Fibroblast of gingiva (primary cell): ENCODE data around the gene PROSER1.
"Not testable (repeated sequence)": the region's sequence is repeated elsewhere in the genome, so short reads cannot be mapped to it uniquely, and the experiment has no call there.

ENCODE experiments used
- DNase-seq: peaks from one replicate; pipeline ENCODE4 v3.0.0-alpha.2; 2011; ENCODE audit warnings: low read depth

Gene PROSER1

DNA sequence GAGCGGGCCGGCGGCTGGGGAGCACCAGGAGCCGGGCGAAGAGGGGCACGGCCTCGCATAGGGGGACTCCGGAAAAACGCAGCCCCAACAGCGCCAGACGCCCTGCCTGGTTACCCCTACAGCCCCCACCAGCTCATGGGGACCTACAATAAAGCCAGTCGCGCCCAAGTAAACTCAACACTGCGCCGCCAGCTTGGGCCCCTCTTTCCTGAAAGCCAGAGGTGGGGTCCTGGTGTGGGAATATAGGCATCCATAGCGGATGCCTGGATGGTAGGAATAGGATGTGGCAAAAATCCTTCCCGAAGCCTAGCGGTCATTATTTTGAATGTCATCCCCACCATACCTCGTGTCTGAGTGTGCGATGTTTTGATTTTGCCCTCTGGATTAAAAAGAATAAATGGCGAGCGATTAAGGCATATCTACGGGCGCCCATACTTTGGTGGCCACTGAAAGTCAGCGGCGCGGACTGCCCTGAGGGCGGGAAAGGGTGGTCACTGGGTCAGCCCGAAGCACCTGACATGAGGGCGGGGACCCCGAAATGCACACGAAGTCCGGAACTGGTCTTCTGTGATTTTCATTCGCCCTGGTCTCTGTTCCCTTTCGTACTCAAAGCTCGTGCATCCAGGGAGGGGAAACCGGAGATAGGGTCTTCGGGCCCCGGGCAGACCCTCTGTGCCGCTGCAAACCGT, at the start of gene PROSER1, which contains the start of gene NHLRC3:
Gene PROSER1 (minus strand): TSS at position 210 of the 689 bp plus-strand sequence. CDS start 847 bp downstream, outside the sequence.
Gene NHLRC3 (plus strand): TSS at position 577 of the 689 bp plus-strand sequence. CDS start 184 bp downstream, outside the sequence.
- DNase-seq, result peak; percentile 97

- DNase-seq, result not testable (repeated sequence)
Observed at GRCh38 chr13:39086251-39086945, 48.5 kb upstream of the PROSER1 start.

DNA sequence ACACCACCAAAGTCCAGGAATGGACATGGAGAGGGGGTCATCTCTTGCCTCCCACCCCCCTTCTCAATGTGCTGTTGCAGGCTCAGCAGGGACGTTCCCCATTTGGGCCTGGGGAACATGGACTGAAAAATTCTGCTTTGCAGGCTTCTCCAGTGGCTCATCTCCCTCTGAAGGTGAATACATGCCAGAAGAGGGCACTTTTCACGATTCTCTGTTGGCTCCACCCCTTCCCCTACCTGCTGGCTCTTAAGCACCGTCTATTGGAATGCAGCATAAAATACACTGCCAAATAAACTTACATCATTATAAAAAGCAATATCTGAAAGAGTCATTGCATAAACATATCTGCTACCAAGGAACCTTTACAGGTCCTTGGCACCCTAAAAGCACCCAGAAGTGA, 36.1 kb upstream of the PROSER1 start:
- DNase-seq, result no peak

GRCh38 chr13:39072842-39073241, 35.0 kb upstream of the PROSER1 start:
- no peak for DNase-seq

DNA sequence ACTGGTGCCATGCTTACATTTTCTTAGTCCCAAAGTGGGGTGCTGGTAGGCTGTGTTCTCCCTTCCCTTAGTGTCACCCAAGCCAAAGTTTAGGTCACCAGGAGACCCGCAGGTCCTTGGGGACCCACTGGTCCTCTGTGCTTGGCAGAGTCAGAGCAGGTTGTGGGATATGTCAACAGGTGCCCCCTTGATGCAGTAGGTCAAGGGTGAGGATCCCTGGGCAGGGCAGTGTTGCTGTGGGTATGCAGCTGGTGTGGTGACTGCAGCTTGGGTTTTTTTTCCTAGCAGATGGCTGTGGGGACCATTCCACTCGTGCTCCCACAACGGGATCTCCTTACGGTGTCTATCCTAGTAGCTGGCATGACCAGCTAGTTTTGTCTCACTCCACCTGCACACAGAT, 24.1 kb upstream of the PROSER1 start:
- DNase-seq, result no peak

DNA sequence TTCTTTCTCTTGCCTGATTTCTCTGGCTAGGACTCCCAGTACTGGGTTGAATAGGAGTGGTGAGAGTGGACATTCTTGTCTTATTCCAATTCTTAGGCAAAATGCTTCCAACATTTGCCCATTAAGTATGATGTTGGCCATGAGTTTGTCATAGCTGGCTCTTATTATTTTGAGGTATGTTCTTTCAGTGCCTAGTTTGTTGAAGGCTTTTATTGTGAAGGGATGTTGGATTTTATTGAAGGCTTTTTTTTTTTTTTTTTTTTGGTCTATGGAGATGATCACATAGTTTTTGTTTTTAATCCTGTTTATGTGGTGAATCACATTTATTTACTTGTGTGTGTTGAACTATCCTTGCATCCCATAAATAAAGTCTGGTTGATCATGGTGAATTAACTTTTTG, 20.2 kb upstream of the PROSER1 start:
- DNase-seq, result no peak

GRCh38 chr13:39056018-39056417, 18.1 kb upstream of the PROSER1 start:
- DNase-seq, result no peak

GRCh38 chr13:39054112-39054511, 16.2 kb upstream of the PROSER1 start:
- DNase-seq, result no peak

DNA sequence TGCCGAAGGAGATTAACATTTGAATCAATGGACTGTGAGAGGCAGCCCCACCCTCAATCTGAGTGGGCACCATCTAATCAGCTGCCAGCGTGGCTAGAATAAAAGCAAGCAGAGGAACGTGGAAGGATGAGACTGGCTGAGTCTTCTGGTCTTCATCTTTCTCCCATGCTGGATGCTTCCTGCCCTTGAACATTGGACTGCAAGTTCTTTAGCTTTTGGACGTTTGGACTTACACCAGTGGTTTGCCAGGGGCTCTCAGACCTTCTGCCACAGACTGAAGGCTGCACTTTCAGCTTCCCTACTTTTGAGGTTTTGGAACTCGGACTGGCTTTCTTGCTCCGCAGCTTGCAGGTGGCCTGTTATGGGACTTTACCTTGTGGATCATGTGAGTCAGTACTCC, 15.1 kb upstream of the PROSER1 start:
- no peak for DNase-seq

- peak; percentile 32 for DNase-seq
Observed at GRCh38 chr13:39051157-39051556, 13.3 kb upstream of the PROSER1 start.

GRCh38 chr13:39049274-39049673, 11.4 kb upstream of the PROSER1 start:
- no peak for DNase-seq

- no peak for DNase-seq
Observed at GRCh38 chr13:39048806-39049205, 10.9 kb upstream of the PROSER1 start.

DNA sequence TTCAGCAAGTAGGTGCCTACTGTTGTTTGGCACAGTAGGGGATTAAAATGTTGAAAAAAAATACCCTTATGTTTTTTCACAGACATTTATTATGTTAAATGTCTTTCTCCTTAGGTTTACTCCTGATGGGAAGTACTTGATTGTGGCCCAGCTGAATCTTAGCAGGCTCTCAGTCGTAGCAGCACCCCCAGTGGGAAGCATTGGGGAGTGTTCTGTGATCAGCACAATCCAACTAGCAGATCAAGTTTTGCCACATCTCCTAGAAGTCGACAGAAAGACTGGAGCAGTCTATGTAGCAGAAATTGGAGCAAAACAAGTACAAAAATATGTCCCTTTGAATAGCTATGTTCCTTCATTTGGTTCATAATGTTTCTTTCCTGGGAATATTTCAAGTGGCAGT, 9.7 kb upstream of the PROSER1 start:
- DNase-seq, result no peak

- no peak for DNase-seq
Observed at GRCh38 chr13:39044536-39044935, 6.6 kb upstream of the PROSER1 start.

GRCh38 chr13:39040206-39040605, 2.3 kb upstream of the PROSER1 start:
- DNase-seq, result peak; percentile 33

- no peak for DNase-seq
Observed at GRCh38 chr13:39039041-39039440, 1.2 kb upstream of the PROSER1 start.

- no peak for DNase-seq
Observed at GRCh38 chr13:39038569-39039030, 711 bp upstream of the PROSER1 start.

- no peak for DNase-seq
Observed at GRCh38 chr13:39037410-39037879, 444 bp downstream of the PROSER1 start.

DNA sequence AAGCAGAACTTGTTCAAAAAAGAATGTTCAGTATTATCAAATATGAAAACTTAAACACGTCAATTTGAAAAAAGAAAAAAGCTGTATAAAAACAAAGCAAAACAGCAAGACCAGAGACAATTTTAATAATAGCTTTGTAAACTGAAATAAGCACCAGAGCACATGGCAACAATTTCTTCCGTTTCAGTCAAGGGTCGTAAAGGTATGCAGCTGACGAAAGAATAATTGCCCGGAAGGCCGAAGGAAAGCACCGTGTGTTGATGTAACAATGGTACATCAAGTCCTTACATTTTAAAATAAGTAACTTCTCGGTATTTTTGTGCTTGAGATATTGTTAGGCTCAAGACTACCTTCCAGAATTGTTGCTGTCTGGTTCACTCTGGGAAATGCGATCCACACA, 1.7 kb downstream of the PROSER1 start:
- DNase-seq, result no peak

DNA sequence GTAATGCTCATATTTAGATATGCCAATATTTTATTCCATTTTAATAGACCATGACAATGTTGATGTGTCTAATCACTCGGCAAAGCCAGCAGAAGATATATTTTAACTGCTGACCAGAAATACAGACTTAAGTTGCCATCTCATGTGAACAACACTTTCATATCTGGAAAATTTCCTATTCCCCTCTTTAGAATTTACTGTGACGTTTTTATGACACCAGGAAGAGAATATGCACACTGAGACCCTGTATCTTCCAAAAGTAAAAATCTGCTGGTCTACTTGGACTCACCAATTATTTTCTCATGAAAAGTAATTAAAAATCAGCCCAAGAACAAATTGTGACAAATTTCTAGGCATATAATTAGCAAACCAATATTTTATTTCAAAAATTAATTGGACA, 2.1 kb downstream of the PROSER1 start:
- DNase-seq, result no peak

DNA sequence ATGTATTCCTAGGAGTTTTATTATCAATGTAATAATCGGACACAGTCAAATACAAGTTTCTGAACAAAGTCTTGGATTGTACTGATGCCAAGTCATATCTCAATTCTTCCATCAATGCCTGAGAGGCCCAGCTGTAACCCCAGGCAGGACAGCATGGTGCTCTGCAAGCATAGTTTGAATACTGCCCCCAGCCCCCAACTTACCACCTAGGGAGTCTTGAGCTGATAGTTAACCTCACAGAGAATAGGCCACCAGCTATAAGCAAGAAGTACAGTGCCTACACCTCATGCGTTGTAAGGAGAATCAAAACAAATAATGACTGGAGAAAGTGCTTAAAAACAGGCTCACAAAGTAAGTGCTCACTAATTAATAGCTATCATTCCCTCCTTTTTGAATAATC, 2.7 kb downstream of the PROSER1 start:
- DNase-seq, result no peak

GRCh38 chr13:39034085-39034484, 3.8 kb downstream of the PROSER1 start:
- no peak for DNase-seq

DNA sequence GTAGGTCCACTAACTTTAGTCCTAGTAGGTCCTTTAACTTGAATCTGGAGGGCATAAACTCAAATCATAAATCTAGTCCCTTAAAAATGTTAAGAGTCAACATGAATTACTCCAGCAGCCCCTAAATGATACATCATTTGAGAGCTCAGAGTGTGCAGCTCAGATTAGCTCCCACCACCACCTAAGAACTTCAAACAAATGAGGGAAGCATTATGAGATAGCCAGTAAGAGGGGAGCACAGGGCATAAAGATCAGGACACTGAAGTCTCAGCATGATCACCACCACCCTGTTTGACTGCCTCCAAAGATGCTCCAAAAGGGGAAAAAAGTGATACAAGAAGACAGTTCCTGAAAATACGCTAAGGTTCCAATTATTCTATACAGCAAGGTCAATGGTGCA, 5.7 kb downstream of the PROSER1 start:
- no peak for DNase-seq
